Astrocyte of the cerebellum (primary cell): ENCODE data around the gene ALDH1A1.

Experiments used
- DNase-seq: peaks from one replicate; pipeline ENCODE4 v3.0.0-alpha.2; 2011; ENCODE audit warnings: low read depth
- H3K4me3 ChIP-seq: 2 replicates; pipeline ENCODE4 v1.5.1; 2011; ENCODE audit warnings: mild to moderate bottlenecking, low read depth, low read length, moderate library complexity
- in situ Hi-C: cut with HindIII; loops from 2 replicates; pipeline ENCODE4 v1.10.0; 2017; ENCODE audit warnings: low sequenced_read_pairs
- TF ChIP-seq, protein P1 (sequence below): IDR thresholded peaks from 2 replicates; pipeline ENCODE4 v1.5.1; 2012; ENCODE audit warnings: low read length, low read depth, moderate library complexity, mild to moderate bottlenecking; ENCODE audit errors: missing control alignments

ALDH1A1 gene

DNA sequence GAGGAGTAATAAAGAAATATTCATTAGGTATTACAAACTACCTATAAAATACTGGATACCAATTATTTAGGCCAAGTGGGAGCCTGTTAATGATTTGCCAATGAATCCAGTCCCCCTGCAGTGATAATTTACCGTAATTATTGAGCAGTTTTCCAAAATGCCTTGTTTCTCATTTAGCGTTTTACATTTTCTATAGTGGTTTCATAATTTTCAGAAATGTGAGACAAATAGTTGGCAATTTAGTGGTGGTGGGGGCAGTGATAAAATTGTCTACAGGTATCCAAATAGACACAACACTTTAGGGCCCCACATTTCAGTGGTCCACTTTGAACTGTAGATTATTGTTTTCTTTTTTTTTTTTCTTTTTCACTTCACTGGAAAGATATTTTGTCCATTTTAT lies 27.3 kb upstream of the ALDH1A1 start:
- no peak for DNase-seq
- in situ Hi-C loops: no loop called here
- TF ChIP-seq, protein P1, sequence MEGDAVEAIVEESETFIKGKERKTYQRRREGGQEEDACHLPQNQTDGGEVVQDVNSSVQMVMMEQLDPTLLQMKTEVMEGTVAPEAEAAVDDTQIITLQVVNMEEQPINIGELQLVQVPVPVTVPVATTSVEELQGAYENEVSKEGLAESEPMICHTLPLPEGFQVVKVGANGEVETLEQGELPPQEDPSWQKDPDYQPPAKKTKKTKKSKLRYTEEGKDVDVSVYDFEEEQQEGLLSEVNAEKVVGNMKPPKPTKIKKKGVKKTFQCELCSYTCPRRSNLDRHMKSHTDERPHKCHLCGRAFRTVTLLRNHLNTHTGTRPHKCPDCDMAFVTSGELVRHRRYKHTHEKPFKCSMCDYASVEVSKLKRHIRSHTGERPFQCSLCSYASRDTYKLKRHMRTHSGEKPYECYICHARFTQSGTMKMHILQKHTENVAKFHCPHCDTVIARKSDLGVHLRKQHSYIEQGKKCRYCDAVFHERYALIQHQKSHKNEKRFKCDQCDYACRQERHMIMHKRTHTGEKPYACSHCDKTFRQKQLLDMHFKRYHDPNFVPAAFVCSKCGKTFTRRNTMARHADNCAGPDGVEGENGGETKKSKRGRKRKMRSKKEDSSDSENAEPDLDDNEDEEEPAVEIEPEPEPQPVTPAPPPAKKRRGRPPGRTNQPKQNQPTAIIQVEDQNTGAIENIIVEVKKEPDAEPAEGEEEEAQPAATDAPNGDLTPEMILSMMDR: no peak
- H3K4me3 ChIP-seq: no peak overlapping the region

DNA sequence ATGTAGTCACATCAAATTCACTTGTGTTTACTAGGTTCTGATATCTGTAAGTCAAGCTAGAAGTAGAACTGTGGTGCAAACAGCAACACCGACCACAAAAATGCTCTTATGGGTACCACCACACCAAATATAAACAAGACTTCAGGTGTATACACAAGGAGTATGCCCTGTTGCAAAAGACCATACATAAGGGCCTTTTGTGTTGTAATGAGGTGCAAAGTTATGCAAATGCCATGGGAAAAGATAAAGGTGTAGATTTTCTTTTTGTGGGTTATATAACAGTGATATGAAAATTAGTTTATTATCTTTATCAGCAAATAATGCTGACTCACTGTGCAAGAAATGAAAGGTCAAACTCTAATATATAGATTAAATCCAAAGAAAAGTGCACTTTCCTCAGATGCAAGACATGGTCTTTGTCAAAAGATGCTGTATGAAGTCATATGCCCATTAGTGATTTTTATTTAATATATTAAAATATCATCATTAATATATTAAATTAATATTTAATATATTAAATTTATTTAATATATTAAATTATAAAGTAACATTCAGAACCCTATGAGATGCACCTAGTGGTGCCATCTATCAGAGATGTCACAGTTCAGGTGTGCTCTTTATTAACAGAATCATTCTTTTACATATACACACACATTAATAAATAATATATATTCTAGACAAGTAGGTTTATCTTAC lies 26.7 kb upstream of the ALDH1A1 start:
- in situ Hi-C loops: no loop called here
- TF ChIP-seq, protein P1: no peak

DNA sequence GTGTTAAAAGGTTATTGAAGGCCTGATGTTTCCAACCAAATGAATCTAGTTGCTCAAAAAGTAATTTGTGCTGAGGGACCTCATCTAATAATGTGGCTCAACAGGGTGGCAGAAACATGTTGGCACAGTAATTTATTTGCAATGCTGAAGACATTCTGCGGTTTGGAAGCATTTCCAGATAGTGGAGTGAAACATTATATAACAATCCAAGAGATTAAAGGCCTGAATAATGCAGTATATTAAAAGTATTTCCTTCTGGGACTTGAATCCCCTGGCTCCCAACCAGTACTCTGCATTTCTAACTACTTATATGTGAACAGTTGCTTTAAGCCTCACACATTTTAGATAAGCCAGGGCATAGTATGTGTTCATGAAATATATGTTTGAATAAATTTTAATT lies 25.9 kb upstream of the ALDH1A1 start:
- DNase-seq: peak; percentile 51
- in situ Hi-C loops: no loop called here
- TF ChIP-seq, protein P1: no peak
- no peak overlapping the region for H3K4me3 ChIP-seq

More for the DNA sequence above, 26.7 kb upstream of the ALDH1A1 start:
- no peak for DNase-seq
- no peak overlapping the region for H3K4me3 ChIP-seq

DNA sequence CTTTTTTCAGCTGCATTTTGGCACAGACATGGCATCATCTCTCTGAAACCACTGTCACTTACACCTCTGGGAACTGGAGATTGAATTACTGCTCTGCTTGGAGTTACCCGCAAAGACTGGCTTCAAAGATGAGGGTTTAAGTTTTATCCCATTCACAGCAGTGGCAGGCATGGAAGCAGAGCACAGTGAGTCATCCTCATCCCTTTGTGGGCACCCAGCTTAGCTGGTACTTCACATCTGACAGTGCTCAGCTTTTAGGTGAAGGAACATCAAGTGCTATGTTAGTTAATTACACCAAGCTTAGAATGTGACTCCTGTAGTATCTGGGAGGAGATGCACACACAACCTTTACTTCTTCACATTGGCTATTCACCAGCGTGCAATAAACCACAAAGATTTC lies 24.8 kb upstream of the ALDH1A1 start:
- TF ChIP-seq, protein P1: no peak
- H3K4me3 ChIP-seq: no peak overlapping the region
- in situ Hi-C loops: no loop called here
- DNase-seq: no peak

DNA sequence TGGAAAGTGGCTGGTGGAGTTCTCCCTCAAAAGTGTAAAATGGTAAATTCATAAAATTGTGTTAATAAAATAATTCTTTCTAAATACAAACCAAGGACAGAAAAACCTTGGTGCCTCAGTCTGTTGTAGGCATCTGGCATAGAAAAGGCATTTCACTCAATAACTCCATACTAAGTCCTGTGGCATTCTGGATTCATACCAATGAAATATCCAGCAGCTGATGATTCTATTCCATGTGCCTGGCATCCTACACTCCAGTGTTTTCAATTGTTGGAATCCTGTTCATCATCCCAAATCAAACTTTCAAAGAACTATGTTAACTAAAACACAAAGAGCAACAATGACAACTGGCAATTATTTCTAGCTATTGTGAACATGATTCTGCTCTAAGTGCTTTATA lies 21.6 kb upstream of the ALDH1A1 start:
- H3K4me3 ChIP-seq: no peak overlapping the region
- TF ChIP-seq, protein P1: no peak
- DNase-seq: no peak
- in situ Hi-C loops: no loop called here

DNA sequence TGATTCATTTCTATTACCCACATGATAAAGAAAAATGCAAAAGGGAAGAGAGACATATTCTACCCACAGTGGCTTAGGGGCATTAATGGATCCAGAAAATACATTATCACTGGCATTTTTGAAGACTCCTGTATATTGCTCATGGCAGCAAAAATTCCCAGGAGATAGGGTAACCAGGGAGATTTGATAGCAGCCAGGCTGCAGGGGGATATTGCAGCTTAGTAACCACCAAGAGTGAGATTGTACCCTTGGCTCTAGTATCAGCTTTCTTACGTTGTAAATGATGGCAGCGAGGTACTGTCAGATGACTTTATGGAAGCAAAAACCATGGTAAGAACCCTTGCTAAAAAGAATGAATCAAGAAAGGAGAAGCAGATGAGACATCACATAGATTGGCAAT lies 19.8 kb upstream of the ALDH1A1 start:
- DNase-seq: no peak
- in situ Hi-C loops: no loop called here
- no peak overlapping the region for H3K4me3 ChIP-seq
- TF ChIP-seq, protein P1: no peak
